IMR-90 (cell line): ENCODE measurements around the gene CDK14.

Experiments
- CEBPB ChIP-seq: IDR thresholded peaks from 2 replicates; pipeline ENCODE4 v1.6.1; 2012; ENCODE audit warnings: low read depth, low read length, improper control_type of control experiment
- ELK1 ChIP-seq: fragments of 150-350 bp; IDR thresholded peaks from 2 replicates; pipeline ENCODE4 v1.6.1; 2016; ENCODE audit warnings: low read depth, mild to moderate bottlenecking, low read length, moderate library complexity, borderline replicate concordance
- FOS ChIP-seq: fragments of 150-350 bp; IDR thresholded peaks from 2 replicates; pipeline ENCODE4 v1.6.1; 2016; ENCODE audit warnings: low read depth, low read length
- MAFK ChIP-seq: IDR thresholded peaks from 2 replicates; pipeline ENCODE4 v1.6.1; 2012; ENCODE audit warnings: low read depth, low read length, improper control_type of control experiment
- MXI1 ChIP-seq: IDR thresholded peaks from 2 replicates; pipeline ENCODE4 v1.6.1; 2012; ENCODE audit warnings: low read depth, mild to moderate bottlenecking, low read length, moderate library complexity, borderline replicate concordance
- POLR2A ChIP-seq: IDR thresholded peaks from 2 replicates; pipeline ENCODE4 v1.6.1; 2012; ENCODE audit warnings: mild to moderate bottlenecking, low read depth, low read length
- RAD21 ChIP-seq: IDR thresholded peaks from 2 replicates; pipeline ENCODE4 v1.6.1; 2012; ENCODE audit warnings: low read length, improper control_type of control experiment
- RCOR1 ChIP-seq: IDR thresholded peaks from 2 replicates; pipeline ENCODE4 v1.6.1; 2012; ENCODE audit warnings: mild to moderate bottlenecking, low read length, improper control_type of control experiment; ENCODE audit not compliant: insufficient replicate concordance
- SMC3 ChIP-seq: fragments of 150-350 bp; IDR thresholded peaks from 2 replicates; pipeline ENCODE4 v1.6.1; 2016; ENCODE audit warnings: low read depth, mild to moderate bottlenecking, antibody characterized with exemption, low read length, moderate library complexity
- USF2 ChIP-seq: fragments of 150-350 bp; IDR thresholded peaks from 2 replicates; pipeline ENCODE4 v1.6.1; 2017; ENCODE audit warnings: mild to moderate bottlenecking, antibody characterized with exemption, low read length, low read depth
- TF ChIP-seq, protein P1 (sequence below): conservative IDR thresholded peaks from 2 replicates; pipeline ENCODE4 v1.5.1; 2012; ENCODE audit warnings: mild to moderate bottlenecking, low read depth, low read length, improper control_type of control experiment

GRCh38 chr7:90595342-90595800 is 750 bp upstream of the CDK14 start:
- no peak for TF ChIP-seq ELK1
- TF ChIP-seq SMC3, result no peak
- no peak for TF ChIP-seq POLR2A
- TF ChIP-seq FOS, result no peak
- TF ChIP-seq CEBPB, result no peak
- TF ChIP-seq, protein P1, sequence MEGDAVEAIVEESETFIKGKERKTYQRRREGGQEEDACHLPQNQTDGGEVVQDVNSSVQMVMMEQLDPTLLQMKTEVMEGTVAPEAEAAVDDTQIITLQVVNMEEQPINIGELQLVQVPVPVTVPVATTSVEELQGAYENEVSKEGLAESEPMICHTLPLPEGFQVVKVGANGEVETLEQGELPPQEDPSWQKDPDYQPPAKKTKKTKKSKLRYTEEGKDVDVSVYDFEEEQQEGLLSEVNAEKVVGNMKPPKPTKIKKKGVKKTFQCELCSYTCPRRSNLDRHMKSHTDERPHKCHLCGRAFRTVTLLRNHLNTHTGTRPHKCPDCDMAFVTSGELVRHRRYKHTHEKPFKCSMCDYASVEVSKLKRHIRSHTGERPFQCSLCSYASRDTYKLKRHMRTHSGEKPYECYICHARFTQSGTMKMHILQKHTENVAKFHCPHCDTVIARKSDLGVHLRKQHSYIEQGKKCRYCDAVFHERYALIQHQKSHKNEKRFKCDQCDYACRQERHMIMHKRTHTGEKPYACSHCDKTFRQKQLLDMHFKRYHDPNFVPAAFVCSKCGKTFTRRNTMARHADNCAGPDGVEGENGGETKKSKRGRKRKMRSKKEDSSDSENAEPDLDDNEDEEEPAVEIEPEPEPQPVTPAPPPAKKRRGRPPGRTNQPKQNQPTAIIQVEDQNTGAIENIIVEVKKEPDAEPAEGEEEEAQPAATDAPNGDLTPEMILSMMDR, result no peak
- TF ChIP-seq USF2, result no peak
- TF ChIP-seq RAD21, result no peak
- TF ChIP-seq MXI1, result no peak
- TF ChIP-seq RCOR1, result no peak
- no peak for TF ChIP-seq MAFK
